HepG2 (cell line): ENCODE data around the gene C16orf54. TPM values are rescaled to one million over a fixed set of nuclear protein-coding genes. Genes with fewer than 3 reads are reported as not detected.

Source experiments
- CBX1 ChIP-seq: IDR thresholded peaks from one replicate; pipeline ENCODE4 v1.6.1; 2016; ENCODE audit warnings: antibody characterized with exemption, low read depth
- GLMP ChIP-seq: sonication (generic); formaldehyde crosslinking; IDR thresholded peaks from 2 replicates; pipeline ENCODE4 v1.9.0; 2021; ENCODE audit warnings: missing genetic modification reagents, mild to moderate bottlenecking, borderline replicate concordance
- HINFP ChIP-seq: sonication (generic); formaldehyde crosslinking; IDR thresholded peaks from 2 replicates; pipeline ENCODE4 v1.4.0; 2020; ENCODE audit warnings: low read depth, mild to moderate bottlenecking, missing genetic modification reagents
- KMT2A ChIP-seq: sonication (generic); formaldehyde crosslinking; IDR thresholded peaks from 2 replicates; pipeline ENCODE4 v1.4.0; 2020; ENCODE audit warnings: missing genetic modification reagents
- ONECUT2 ChIP-seq: sonication (generic); formaldehyde crosslinking; IDR thresholded peaks from 2 replicates; pipeline ENCODE4 v1.4.0; 2020; ENCODE audit warnings: missing genetic modification reagents
- REST ChIP-seq, 2 experiments: IDR thresholded peaks; 2 replicates each; pipeline ENCODE4 v1.6.1; 2011 to 2012; ENCODE audit warnings: low read length in 2 of 2, borderline replicate concordance in 1 of 2, low read depth in 1 of 2, mild to moderate bottlenecking in 1 of 2, moderate library complexity in 1 of 2
- SMAD1 ChIP-seq: sonication (generic); formaldehyde crosslinking; IDR thresholded peaks from 2 replicates; pipeline ENCODE4 v1.4.0; 2020; ENCODE audit warnings: missing genetic modification reagents, low read depth, mild to moderate bottlenecking, borderline replicate concordance
- USF2 ChIP-seq, 2 experiments: sonication (generic) in 1 of 2; formaldehyde crosslinking in 1 of 2; IDR thresholded peaks; 2 replicates each; pipeline versions ENCODE4 v1.5.1 to v1.6.1; 2011 to 2020; ENCODE audit warnings: borderline replicate concordance in 1 of 2, low read depth in 1 of 2, low read length in 1 of 2, mild to moderate bottlenecking in 1 of 2, missing genetic modification reagents in 1 of 2, moderate library complexity in 1 of 2
- YEATS2 ChIP-seq: sonication (generic); formaldehyde crosslinking; IDR thresholded peaks from 2 replicates; pipeline ENCODE4 v1.4.0; 2020; ENCODE audit warnings: missing genetic modification reagents, borderline replicate concordance
- ZBTB1 ChIP-seq: sonication (generic); formaldehyde crosslinking; IDR thresholded peaks from 2 replicates; pipeline ENCODE4 v1.4.0; 2020; ENCODE audit warnings: missing genetic modification reagents, borderline replicate concordance
- ZMYM3 ChIP-seq: sonication (generic); formaldehyde crosslinking; IDR thresholded peaks from 2 replicates; pipeline ENCODE4 v1.5.1; 2020; ENCODE audit warnings: mild to moderate bottlenecking, missing genetic modification reagents
- ZNF317 ChIP-seq: sonication (generic); formaldehyde crosslinking; IDR thresholded peaks from 2 replicates; pipeline ENCODE4 v1.5.0; 2020; ENCODE audit warnings: mild to moderate bottlenecking, missing genetic modification reagents
- ZNF546 ChIP-seq: sonication (generic); formaldehyde crosslinking; conservative IDR thresholded peaks from 2 replicates; pipeline ENCODE4 v1.8.1; 2023; ENCODE audit warnings: mild to moderate bottlenecking, missing genetic modification reagents
- ZNF557 ChIP-seq: sonication (generic); formaldehyde crosslinking; IDR thresholded peaks from 2 replicates; pipeline ENCODE4 v1.4.0; 2020; ENCODE audit warnings: missing genetic modification reagents
- ZNF672 ChIP-seq: sonication (generic); formaldehyde crosslinking; IDR thresholded peaks from 2 replicates; pipeline ENCODE4 v1.8.1; 2022; ENCODE audit warnings: missing genetic modification reagents
- polyA plus RNA-seq, 8 experiments: library from polyadenylated mRNA; depleted of rRNA in 3 of 8; stranded (reverse) in 7 of 8; unstranded in 1 of 8; fragments of >200 nt; fragmentation: Illumina TruSeq in 4 of 8; extraction: Trizol in 4 of 8; gene quantifications; 2 replicates each; pipeline versions ENCODE4 v1.2.1 to v1.2.3, GENCODE V29; 2011 to 2016; ENCODE audit warnings: low read depth in 4 of 8, missing spikeins in 1 of 8, mixed read lengths in 1 of 8; ENCODE audit not compliant: insufficient read depth in 1 of 8
- total RNA-seq, 5 experiments: library from RNA; depleted of rRNA; stranded (reverse); fragments of >200 nt; fragmentation: Illumina TruSeq; extraction: Trizol; gene quantifications; 2 replicates each; pipeline ENCODE4 v1.2.3, GENCODE V29; 2016; ENCODE audit warnings: low read depth in 1 of 5

Gene C16orf54
- total and polyA plus RNA-seq, 2 of the 13 experiments (the other 11 are each of a cell fraction or from before 2014, with no cell fraction given), result not detected

- TF ChIP-seq YEATS2 (peak; percentile 57; the same call in 1 of the 2 replicates), GLMP (CRISPR knock-in tag) (0 out of 2 replicates have a peak, but pooled peaks have one; percentile 51), REST (IDR thresholded peaks at IDR 0.05; ENCODE audit: borderline replicate concordance in 1 of 2, low read depth in 1 of 2, low read length in 2 of 2) (0 out of 4 replicates have a peak, but pooled peaks of 1 of the 2 experiments have one; percentile 14), ZNF672 (no peak), HINFP (peak; percentile 72; the same call in 1 of the 2 replicates), ZMYM3 (CRISPR knock-in tag) (peak; percentile 98), CBX1 (peak; percentile 86), KMT2A (CRISPR knock-in tag) (no peak), ONECUT2 (CRISPR knock-in tag) (peak; percentile 100), ZNF557 (CRISPR knock-in tag) (peak; percentile 79; the same call in 1 of the 2 replicates), ZBTB1 (no peak), ZNF546 (CRISPR knock-in tag) (0 out of 2 replicates have a peak, but pooled peaks have one; percentile 38), ZNF317 (CRISPR knock-in tag) (peak; percentile 87), USF2 (IDR thresholded peaks at IDR 0.05; ENCODE audit: low read depth, low read length) (no peak), USF2 (CRISPR knock-in tag; IDR thresholded peaks at IDR 0.05; ENCODE audit: borderline replicate concordance) (no peak; the same call in 1 of the 2 replicates), SMAD1 (peak; percentile 97; the same call in 1 of the 2 replicates)
Measured at GRCh38 chr16:29765167-29766032, 19.6 kb upstream of the C16orf54 start (continued).
